OCI-LY3 (cell line): ENCODE measurements around the gene H1-8.

Experiments
- EZH2phosphoT487 ChIP-seq: fragments of 200-600 bp; shearing (Covaris generic); IDR thresholded peaks from 2 replicates; pipeline ENCODE4 v1.6.1; 2018; ENCODE audit warnings: antibody characterized with exemption, mixed run types, low read depth
- TF ChIP-seq, protein P1 (sequence below): fragments of 200-600, 300-600 bp; sonication (generic); IDR thresholded peaks from 2 replicates; pipeline ENCODE4 v1.5.1; 2014; ENCODE audit warnings: antibody characterized with exemption, low read length, low read depth

DNA sequence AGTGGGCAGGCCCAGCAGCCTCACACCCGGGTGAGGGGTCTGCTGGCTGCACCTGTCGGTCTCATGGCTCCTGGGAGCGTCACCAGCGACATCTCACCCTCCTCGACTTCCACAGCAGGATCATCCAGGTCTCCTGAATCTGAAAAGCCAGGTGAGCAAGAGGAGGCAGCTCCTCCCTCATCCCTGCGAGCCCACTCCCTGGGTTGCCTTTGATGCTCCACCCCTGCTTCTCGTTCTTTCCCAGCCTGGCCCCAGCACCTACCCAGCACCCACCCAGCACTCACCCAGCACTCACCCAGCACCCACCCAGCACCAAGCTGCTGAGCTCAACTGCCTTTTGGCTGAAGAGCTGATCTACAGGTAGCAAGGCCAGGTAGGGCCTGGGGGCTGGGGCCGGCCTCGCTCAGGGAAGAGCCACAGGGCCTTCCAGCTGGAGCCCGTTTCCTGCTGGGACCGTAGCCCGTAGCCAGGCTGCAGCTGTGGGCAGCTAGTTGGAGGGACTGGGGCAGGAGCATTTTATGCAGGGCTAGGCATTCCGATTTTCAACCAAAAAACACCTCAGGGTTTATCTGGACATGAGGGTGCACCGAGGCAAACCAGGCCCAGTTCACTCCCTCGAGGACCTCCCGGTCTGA is at the start of gene H1-8:
- TF ChIP-seq, protein P1, sequence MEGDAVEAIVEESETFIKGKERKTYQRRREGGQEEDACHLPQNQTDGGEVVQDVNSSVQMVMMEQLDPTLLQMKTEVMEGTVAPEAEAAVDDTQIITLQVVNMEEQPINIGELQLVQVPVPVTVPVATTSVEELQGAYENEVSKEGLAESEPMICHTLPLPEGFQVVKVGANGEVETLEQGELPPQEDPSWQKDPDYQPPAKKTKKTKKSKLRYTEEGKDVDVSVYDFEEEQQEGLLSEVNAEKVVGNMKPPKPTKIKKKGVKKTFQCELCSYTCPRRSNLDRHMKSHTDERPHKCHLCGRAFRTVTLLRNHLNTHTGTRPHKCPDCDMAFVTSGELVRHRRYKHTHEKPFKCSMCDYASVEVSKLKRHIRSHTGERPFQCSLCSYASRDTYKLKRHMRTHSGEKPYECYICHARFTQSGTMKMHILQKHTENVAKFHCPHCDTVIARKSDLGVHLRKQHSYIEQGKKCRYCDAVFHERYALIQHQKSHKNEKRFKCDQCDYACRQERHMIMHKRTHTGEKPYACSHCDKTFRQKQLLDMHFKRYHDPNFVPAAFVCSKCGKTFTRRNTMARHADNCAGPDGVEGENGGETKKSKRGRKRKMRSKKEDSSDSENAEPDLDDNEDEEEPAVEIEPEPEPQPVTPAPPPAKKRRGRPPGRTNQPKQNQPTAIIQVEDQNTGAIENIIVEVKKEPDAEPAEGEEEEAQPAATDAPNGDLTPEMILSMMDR = no peak
- TF ChIP-seq EZH2phosphoT487 = no peak
